ENCODE results near the gene SPACA6. TPM values are rescaled to one million over a fixed set of nuclear protein-coding genes. Genes with fewer than 3 reads are reported as not detected.
"Not testable (repeated sequence)": the region's sequence is repeated elsewhere in the genome, so short reads cannot be mapped to it uniquely, and the experiment has no call there.

The SPACA6 gene
- total RNA-seq, 1 experiment from 2014 or later: 3.6 TPM

DNA sequence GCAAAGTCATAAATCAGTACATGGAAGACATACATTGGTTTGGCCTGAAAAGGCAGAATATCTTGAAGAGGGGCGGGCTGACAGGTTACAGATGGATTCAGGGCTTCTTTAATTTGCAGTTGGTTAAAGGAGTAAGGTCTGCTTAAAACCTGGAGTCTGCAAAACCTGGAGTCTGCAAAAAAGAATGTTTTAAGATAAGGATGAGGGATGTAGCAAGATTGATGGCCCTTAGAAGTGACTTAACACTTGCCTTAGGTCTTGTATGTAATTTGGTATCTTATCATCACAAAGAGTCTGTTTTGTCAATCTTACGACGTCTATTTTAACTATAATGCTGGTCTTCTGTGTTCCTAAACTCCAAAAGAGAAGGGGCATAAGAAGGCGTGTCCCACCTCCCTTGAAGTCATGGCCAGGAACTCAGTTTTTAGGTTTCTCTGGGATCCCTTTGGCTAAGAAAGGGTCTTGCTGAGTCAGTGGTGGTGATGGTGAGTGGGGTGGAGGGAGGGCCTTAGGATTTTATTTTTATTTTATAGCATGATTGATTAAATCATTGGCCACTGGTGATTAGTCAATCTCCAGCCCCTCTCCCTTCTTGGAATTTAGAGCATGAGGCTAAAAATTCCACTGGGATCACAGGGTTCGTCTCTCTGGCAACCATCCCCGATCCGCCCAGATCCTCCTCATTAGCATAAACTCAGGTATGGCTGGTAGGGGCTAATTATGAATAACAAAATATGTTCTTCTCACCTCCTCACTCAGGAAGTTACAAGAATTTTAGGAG lies 40.8 kb downstream of the SPACA6 start:
- DNase-seq (ENCODE audit: low read depth): no peak

DNA sequence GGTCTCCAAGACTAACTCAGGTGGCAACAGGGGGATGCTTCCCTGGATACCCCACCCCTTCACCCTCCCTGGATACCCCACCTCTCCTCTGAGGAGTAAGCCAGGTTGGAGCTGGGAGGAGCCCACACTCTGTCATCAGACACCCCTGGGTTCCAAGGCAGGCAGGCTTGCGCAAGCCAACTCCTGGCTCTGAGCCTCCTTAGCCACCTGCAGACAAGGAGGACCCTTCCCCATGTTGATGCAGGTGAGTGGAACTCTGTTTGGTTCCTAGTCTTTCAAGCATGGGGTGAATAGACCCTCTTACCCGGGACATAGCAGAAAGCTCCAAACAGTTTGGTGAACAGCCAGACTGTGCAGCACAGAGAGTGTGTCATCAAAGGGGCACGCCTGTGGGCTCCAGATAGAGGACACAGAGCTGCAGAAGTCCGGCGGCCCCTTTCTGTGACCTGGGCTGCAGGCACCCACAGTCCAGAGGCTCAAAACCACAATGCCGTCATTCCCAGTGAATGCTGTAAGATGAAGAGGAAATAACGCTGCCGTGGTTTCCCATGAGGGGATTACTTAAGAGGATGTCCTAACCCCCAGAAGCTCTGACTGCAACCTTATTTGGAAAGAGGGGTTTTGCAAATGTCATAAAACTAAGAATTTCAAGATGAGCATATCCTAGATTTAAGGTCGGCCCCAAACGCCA lies 42.8 kb downstream of the SPACA6 start:
- peak; percentile 80 for DNase-seq (ENCODE audit: low read depth)

DNA sequence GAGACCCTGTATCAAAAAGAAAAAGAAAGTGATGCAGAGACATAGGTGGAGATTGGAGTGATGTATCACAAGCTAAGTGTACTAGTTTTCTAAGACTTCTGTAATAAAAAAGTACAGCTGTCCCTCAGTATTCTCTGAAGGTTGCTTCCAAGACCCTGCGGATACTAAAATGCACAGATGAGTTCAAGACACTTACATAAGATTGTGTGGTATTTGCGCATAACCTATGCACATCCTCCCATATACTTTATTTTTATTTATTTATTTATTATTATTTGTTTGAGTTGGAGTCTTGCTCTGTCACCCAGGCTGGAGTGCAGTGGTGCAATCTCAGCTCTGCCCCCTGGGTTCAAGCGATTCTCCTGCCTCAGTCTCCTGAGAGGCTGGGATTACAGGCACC lies 44.3 kb downstream of the SPACA6 start:
- DNase-seq (ENCODE audit: low read depth): no peak

DNA sequence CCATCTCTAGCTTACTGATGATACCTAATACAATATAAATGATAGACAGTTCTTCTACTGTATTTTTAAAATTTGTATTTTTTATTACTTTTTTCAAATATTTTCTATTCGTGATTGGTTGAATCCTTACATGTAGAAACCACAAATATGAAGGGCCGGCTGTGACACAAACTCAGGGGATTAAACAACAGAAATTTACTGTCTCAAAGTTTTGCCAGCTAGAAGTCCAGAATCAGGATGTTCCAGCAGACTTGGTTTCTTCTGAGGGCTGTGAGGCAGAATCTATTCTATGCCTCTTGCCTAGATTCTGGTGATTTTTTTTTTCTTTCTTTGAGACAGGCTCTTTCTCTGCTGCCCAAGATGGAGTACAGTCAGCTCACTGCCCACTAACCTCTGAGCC lies 44.8 kb downstream of the SPACA6 start:
- no peak for DNase-seq (ENCODE audit: low read depth)

DNA sequence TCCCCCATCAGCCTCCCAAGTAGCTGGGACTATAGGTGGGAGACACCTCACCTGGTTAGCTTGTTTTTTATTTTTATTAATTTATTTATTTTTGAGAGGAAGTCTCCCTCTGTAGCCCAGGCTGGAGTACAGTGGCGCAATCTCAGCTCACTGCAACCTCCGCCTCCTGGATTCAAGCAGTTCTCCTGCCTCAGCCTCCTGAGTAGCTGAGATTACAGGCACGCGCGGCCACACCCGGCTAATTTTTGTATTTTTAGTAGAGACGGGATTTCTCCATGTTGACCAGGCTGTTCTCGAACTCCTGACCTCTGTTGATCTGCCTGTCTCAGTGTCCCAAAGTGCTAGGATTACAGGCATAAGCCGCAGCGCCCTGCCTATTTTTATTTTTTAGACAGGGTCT lies 45.4 kb downstream of the SPACA6 start:
- DNase-seq (ENCODE audit: low read depth): not testable (repeated sequence)

DNA sequence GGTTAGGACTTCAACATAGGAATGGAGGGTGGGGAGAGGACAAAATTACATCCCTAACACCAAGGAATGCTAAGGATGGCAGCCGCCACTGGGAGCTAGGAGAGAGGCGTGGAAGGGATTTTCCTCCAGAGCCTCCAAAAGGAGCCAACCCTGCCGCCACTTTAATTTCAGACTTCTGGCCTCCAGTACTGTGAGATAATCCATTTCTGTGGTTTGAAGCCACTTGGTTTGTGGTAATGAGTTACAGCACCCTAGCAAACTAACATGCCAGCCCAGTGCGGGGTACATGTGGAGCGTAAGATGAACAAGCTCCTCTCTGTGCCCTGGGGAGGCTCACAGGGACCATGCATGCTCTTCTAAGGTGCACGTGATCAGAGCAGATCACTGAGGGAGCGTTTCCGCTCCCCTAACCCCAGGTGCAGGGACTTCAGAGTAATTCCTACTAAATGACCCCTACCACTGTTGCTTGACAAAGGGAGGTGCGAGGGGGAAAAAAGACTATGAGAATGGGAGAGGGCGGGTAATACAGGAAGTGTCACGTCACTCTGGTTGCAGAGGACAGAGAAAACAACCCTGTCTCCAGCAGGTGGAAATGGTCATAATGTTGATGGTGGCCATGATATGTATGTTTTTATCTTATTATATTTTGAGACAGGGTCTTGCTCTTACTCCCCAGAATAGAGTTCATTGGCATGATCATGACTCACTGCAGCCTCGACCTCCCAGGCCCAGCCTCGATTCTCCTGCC lies 46.5 kb downstream of the SPACA6 start:
- peak; percentile 82 for DNase-seq (ENCODE audit: low read depth)

DNA sequence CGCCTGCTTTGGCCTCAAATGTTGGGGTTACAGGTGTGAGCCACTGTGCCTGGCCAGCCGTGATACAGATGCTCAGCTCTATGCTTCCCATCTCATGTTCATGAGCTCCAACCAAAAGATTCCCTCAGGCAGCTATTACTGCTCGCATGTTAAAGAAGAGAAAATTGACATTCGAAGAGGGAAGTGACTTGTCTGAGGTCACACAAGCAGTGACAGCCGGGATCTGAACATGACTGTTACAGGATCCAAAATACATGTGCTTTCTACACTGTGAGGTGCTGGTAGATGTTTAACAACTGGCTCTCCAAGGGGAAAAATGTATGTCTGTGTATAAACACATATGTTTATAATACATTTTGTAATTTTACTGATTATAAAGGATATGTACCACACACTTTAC lies 47.2 kb downstream of the SPACA6 start:
- DNase-seq (ENCODE audit: low read depth): no peak

DNA sequence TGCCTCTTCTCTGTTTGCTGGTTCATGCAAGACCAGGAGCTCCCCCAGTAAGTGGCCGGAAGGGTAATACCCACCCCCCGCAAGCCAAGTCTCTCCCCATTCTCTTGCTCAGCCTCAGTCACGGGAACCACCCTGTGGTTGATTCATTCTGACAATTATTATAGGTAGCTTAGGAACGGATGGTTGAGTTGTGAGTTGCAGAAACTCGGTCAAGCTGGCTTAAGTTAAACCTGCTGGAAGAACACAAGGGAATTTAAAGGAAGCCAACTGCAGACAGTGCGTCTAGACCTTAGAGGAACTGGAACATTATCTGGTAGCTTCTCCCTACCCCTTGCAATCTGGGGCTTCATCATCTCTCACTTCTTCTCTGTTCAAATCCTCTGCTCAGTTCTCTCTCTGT lies 49.7 kb downstream of the SPACA6 start:
- peak; percentile 97 for DNase-seq (ENCODE audit: low read depth)

DNA sequence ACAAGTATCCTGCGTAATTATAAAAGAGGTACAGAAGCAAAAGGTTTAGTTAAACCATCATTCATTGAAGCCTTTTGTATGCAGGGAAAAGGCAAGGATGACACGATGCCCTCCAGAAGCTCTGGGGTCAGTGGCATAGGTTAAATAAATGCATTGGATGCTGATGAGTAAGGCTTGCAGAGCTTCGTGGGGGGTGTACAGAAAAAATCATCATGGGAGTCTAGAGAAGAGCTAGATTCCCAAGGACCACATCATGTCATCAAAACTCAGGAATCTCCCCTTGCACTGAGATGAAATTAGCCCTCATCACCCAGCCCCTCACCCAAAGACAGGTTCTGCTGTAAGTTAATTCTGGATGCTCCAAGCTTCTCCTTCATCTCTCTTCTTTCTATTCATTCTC lies 50.3 kb downstream of the SPACA6 start:
- peak; percentile 93 for DNase-seq (ENCODE audit: low read depth)

DNA sequence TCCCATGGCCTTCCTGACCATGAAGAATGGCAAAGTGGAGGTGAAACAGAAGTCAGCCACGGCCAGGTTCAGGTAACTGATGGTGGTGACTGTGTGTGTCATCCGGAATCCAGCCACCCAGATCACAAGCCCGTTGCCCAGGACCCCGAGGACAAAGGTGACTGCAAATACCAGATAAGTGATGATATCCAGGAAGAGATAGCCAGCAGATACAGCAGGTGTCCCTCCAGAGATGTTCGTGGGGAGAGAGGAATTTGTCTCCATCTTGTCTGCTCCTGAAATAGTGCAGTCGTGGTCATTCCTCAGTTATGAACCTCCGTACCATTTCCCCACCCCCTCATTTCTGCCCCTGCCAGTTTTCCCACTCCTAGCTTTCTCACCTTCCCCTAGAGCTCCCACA lies 53.6 kb downstream of the SPACA6 start:
- no peak for DNase-seq (ENCODE audit: low read depth)

DNA sequence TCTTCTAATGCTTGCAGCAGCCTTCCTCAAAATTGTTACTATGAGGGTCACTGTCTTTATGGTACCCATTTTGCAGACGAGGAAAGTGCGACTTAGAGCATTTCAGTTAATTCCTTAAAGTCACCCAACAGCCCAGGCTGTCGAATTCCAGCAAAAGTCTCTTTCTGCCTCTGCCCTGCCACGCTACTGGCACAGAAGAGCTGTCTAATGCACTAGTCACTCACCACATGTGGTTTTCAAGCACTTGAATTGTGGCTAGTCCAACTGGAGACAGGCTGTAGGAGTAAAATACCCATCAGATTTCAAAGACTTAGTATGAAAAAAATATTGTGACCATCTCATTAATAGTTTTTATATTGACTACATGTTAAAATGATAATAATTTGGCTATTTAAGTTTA lies 56.8 kb downstream of the SPACA6 start:
- DNase-seq (ENCODE audit: low read depth): peak; percentile 93

DNA sequence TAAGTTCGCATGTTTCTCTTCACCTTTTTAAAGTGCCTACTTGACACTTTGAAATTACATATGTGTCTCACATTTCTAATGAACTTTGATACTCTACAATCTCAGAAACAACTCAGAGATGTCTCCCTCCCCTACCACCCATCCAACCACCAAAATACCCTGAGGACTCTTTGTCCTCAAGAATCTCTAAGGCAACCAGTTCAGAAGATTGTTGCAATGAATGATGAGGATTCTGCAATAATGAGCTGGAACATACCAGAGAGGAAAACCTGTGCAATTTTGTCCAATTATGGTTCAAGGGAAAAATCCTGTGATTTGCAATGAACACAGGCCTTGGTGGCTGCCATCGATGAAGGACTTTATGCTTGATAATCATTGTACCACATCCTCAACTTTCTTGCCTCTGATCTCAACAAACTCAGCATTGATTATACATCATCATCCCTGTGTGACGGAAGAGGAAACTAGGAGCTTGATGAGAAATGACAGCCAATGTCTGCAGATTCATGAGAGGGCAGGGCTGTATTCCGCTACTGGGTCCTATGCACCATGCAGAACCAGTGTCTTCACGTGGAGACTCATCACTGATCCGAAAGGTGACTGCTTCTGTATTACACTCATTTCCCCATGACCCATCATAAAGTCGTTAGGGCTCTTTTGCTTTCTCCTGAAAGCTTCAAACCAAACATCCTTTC lies 57.4 kb downstream of the SPACA6 start:
- peak; percentile 82 for DNase-seq (ENCODE audit: low read depth)

DNA sequence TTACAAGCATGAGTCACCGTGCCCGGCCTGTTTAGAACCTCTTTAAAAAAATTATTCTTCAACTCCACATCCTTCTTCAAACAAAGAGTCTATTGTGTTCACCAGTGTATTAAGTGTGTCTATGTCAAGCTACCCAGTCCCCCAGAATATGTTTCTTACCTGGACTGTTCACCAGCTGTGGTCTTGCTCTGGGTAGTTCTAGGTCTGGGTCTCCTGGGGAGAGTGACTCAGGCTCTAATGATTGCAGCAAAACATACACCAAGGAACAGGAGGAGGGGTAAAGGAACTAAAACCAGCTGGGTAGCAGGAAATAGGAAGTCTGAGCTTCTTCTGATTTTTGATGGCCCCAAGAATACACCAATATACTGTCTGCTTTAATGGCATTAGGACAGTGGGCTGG lies 58.5 kb downstream of the SPACA6 start, which contains the start of gene FPR1:
Gene FPR1 (minus strand): TSS at position 224 of the 400 bp plus-strand sequence. CDS start 4,884 bp downstream, outside the sequence.
- peak; percentile 89 for DNase-seq (ENCODE audit: low read depth)

DNA sequence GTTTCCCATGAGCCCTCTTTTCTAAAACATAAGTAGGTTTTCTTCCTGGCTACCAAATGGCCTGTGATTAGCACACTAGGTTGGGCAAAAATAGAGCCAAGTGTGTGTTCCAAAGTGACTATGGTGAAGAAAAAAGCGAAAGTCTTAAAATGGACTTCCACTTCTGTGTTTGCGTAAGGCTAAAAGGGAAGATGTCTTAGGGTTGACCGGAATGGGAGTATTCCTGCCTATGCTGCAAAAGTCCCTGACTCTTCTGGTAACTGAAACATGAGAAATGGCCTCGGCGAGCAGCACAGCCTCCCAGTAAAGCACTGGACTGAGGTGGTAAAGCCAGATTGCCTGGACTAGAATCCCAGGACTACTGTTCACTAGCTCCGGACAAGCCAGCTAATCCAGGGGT lies 61.0 kb downstream of the SPACA6 start:
- no peak for DNase-seq (ENCODE audit: low read depth)

DNA sequence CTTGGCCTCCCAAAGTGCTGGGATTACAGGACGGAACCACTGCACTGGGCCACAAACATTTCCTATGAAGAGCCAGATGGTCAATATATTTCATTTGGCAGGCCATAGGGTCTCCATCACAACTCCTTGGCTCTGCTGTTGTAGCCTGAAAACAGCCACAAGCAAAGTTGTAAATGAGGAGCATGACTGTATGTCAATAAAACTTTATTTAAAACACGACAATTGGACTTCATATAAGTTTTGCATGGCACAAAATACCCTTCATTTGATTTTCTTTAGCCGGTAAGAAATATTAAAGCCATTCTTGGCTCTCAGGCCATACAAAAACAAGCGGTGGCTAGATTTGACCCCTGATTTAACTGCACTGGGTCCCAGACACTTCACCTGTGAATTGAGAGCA lies 61.6 kb downstream of the SPACA6 start:
- no peak for DNase-seq (ENCODE audit: low read depth)

Other genes starting within 250 kb of the SPACA6 start
- not detected in 2 replicates for gene SIGLEC8, start 234.9 kb upstream of the SPACA6 start, total RNA-seq (2014; rRNA removed; shearing (Covaris generic))
- not detected in 2 replicates for gene CEACAM18, start 214.8 kb upstream of the SPACA6 start, total RNA-seq (2014; rRNA removed; shearing (Covaris generic))
- not detected in 2 replicates for gene SIGLEC12, start 191.5 kb upstream of the SPACA6 start, total RNA-seq (2014; rRNA removed; shearing (Covaris generic))
- gene SIGLEC6, start 161.7 kb upstream of the SPACA6 start, total RNA-seq (2014; rRNA removed; shearing (Covaris generic)): 0.63 TPM in 1 of 2 replicates, not detected in the other
- 2.0 and 4.5 TPM in 2 replicates for gene ZNF175, start 122.0 kb upstream of the SPACA6 start, total RNA-seq (2014; rRNA removed; shearing (Covaris generic))
- 0.74 TPM in 1 of 2 replicates, not detected in the other for gene SIGLEC5, start 62.9 kb upstream of the SPACA6 start, total RNA-seq (2014; rRNA removed; shearing (Covaris generic))
- gene SIGLEC14, start 46.5 kb upstream of the SPACA6 start, total RNA-seq (2014; rRNA removed; shearing (Covaris generic)): 0.18 and 0.34 TPM in 2 replicates
- not detected in 2 replicates for gene HAS1, start 30.7 kb downstream of the SPACA6 start, total RNA-seq (2014; rRNA removed; shearing (Covaris generic))
- 0.74 and 2.9 TPM in 2 replicates for gene FPR1, start 58.5 kb downstream of the SPACA6 start, total RNA-seq (2014; rRNA removed; shearing (Covaris generic))
- gene FPR2, start 67.8 kb downstream of the SPACA6 start, total RNA-seq (2014; rRNA removed; shearing (Covaris generic)): not detected in 2 replicates
- gene FPR3, start 101.8 kb downstream of the SPACA6 start, total RNA-seq (2014; rRNA removed; shearing (Covaris generic)): not detected in 2 replicates
- 4.9 and 5.7 TPM in 2 replicates for gene ZNF577, start 194.6 kb downstream of the SPACA6 start, total RNA-seq (2014; rRNA removed; shearing (Covaris generic))
- 9.0 and 14.5 TPM in 2 replicates for gene ZNF649, start 211.7 kb downstream of the SPACA6 start, total RNA-seq (2014; rRNA removed; shearing (Covaris generic))
- 2.7 and 7.1 TPM in 2 replicates for gene ZNF613, start 234.1 kb downstream of the SPACA6 start, total RNA-seq (2014; rRNA removed; shearing (Covaris generic))

All from Daoy (cell line).